ENCODE results near the gene GPR87.

- TF ChIP-seq CTCF (IDR thresholded peaks at IDR 0.05; ENCODE audit: insufficient read depth, low read length) (no peak), POLR2AphosphoS5 (IDR thresholded peaks at IDR 0.05; ENCODE audit: low read depth) (no peak)
Observed at GRCh38 chr3:151312972-151313371, 3.6 kb downstream of the GPR87 start.

Measured in HL-60 (cell line).